Ishikawa (cell line): Measurements from ENCODE around the gene POLR2E.

Experiments
- CEBPB ChIP-seq: IDR thresholded peaks from 2 replicates; pipeline ENCODE4 v1.6.1; 2012
- CREB1 ChIP-seq: IDR thresholded peaks from 2 replicates; pipeline ENCODE4 v1.6.1; 2012; ENCODE audit warnings: low read depth
- EGR1 ChIP-seq: IDR thresholded peaks from 2 replicates; pipeline ENCODE4 v1.6.1; 2012
- EP300 ChIP-seq: IDR thresholded peaks from 2 replicates; pipeline ENCODE4 v1.6.1; 2012; ENCODE audit warnings: borderline replicate concordance
- FOXM1 ChIP-seq: IDR thresholded peaks from 2 replicates; pipeline ENCODE4 v1.6.1; 2012; ENCODE audit warnings: low read depth, borderline replicate concordance
- NFIC ChIP-seq: IDR thresholded peaks from 2 replicates; pipeline ENCODE4 v1.6.1; 2012
- RAD21 ChIP-seq: IDR thresholded peaks from 2 replicates; pipeline ENCODE4 v1.6.1; 2012; ENCODE audit warnings: low read depth
- REST ChIP-seq: IDR thresholded peaks from 2 replicates; pipeline ENCODE4 v1.6.1; 2012; ENCODE audit warnings: low read depth, mild to moderate bottlenecking
- TAF1 ChIP-seq: IDR thresholded peaks from 2 replicates; pipeline ENCODE4 v1.6.1; 2012; ENCODE audit warnings: low read depth, mild to moderate bottlenecking
- TCF12 ChIP-seq: IDR thresholded peaks from 2 replicates; pipeline ENCODE4 v1.6.1; 2012; ENCODE audit warnings: low read depth
- TEAD4 ChIP-seq: IDR thresholded peaks from 2 replicates; pipeline ENCODE4 v1.6.1; 2012
- YY1 ChIP-seq: IDR thresholded peaks from 2 replicates; pipeline ENCODE4 v1.6.1; 2012; ENCODE audit warnings: low read depth
- ZBTB7A ChIP-seq: IDR thresholded peaks from 2 replicates; pipeline ENCODE4 v1.6.1; 2012; ENCODE audit warnings: low read depth
- TF ChIP-seq, protein P1 (sequence below): IDR thresholded peaks from 2 replicates; pipeline ENCODE4 v1.6.1; 2012
- TF ChIP-seq, protein P2 (sequence below): IDR thresholded peaks from 2 replicates; pipeline ENCODE4 v1.6.1; 2012

POLR2E gene

DNA sequence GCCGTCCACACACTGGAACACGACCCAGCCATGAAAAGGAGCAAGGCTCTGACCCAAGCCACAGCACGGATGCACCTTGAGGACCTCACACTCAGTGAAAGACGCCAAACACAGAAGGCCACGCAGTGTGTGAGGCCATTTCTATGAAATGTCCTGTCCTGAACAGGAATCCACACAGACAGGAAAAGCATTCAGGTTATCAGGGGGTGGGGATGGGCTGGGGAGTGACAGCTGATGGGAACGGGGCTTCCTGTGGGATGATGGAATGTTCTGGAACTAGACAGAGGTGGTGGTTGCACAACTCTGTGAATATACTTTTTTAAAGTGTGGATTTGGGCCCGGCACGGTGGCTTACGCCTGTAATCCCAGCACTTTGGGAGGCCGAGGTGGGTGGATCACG lies 39.3 kb upstream of the POLR2E start:
- no peak for TF ChIP-seq CREB1
- TF ChIP-seq FOXM1 = no peak
- TF ChIP-seq ZBTB7A = no peak
- TF ChIP-seq RAD21 = no peak
- TF ChIP-seq TCF12 = no peak
- TF ChIP-seq CEBPB = no peak
- no peak for TF ChIP-seq REST
- no peak for TF ChIP-seq YY1
- TF ChIP-seq, protein P1, sequence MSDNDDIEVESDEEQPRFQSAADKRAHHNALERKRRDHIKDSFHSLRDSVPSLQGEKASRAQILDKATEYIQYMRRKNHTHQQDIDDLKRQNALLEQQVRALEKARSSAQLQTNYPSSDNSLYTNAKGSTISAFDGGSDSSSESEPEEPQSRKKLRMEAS = no peak
- TF ChIP-seq TEAD4 = no peak
- no peak for TF ChIP-seq EP300
- TF ChIP-seq, protein P2, sequence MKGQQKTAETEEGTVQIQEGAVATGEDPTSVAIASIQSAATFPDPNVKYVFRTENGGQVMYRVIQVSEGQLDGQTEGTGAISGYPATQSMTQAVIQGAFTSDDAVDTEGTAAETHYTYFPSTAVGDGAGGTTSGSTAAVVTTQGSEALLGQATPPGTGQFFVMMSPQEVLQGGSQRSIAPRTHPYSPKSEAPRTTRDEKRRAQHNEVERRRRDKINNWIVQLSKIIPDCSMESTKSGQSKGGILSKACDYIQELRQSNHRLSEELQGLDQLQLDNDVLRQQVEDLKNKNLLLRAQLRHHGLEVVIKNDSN = no peak
- TF ChIP-seq EGR1 = no peak
- TF ChIP-seq TAF1 = no peak

- no peak for TF ChIP-seq NFIC
- no peak for TF ChIP-seq REST
- no peak for TF ChIP-seq CREB1
- TF ChIP-seq, protein P1 = no peak
- no peak for TF ChIP-seq YY1
- TF ChIP-seq EGR1 = no peak
- TF ChIP-seq, protein P2 = no peak
- no peak for TF ChIP-seq TAF1
- TF ChIP-seq FOXM1 = no peak
- no peak for TF ChIP-seq TCF12
- TF ChIP-seq RAD21 = no peak
- no peak for TF ChIP-seq TEAD4
- no peak for TF ChIP-seq EP300
- TF ChIP-seq ZBTB7A = no peak
- no peak for TF ChIP-seq CEBPB
Measured at GRCh38 chr19:1133471-1133929, 38.3 kb upstream of the POLR2E start.

GRCh38 chr19:1132552-1133383 lies 37.6 kb upstream of the POLR2E start:
- TF ChIP-seq RAD21 (no peak), REST (no peak), ZBTB7A (no peak), TCF12 (no peak), EGR1 (no peak), TEAD4 (no peak), NFIC (no peak), CREB1 (no peak), TAF1 (no peak), FOXM1 (no peak), CEBPB (no peak), EP300 (no peak)
- TF ChIP-seq, protein P2 = no peak
